Neural cell (in vitro differentiated cells): ENCODE results near the gene NCKAP1. TPM values are rescaled to one million over a fixed set of nuclear protein-coding genes. Genes with fewer than 3 reads are reported as not detected.
"Not testable (repeated sequence)": the region's sequence is repeated elsewhere in the genome, so short reads cannot be mapped to it uniquely, and the experiment has no call there.

ENCODE experiments used
- H2AFZ ChIP-seq: fragments of 200-600, 300-800 bp; sonication (generic), shearing (Covaris generic); 2 replicates; pipeline ENCODE4 v1.6.0; 2014; ENCODE audit warnings: low read depth, mild to moderate bottlenecking, antibody characterized with exemption, low read length, moderate library complexity
- H3F3A ChIP-seq: fragments of 200-600 bp; shearing (Covaris generic); 2 replicates; pipeline ENCODE4 v1.6.1; 2016; ENCODE audit warnings: mild to moderate bottlenecking, moderate library complexity, mixed read lengths, antibody characterized with exemption, low read length; ENCODE audit not compliant: insufficient read depth, poor library complexity, severe bottlenecking
- H3K27ac ChIP-seq: fragments of 200-600, 300-800 bp; sonication (generic), shearing (Covaris generic); 2 replicates; pipeline ENCODE4 v1.5.1; 2014; ENCODE audit warnings: mild to moderate bottlenecking, low read length, moderate library complexity
- H3K27me3 ChIP-seq: fragments of 300-800, 200-600 bp; sonication (generic), shearing (Covaris generic); 2 replicates; pipeline ENCODE4 v1.6.0; 2014; ENCODE audit warnings: mild to moderate bottlenecking, low read depth, low read length, moderate library complexity; ENCODE audit not compliant: insufficient read depth
- H3K36me3 ChIP-seq: fragments of 300-800, 200-600 bp; sonication (generic), shearing (Covaris generic); 2 replicates; pipeline ENCODE4 v1.5.1; 2014; ENCODE audit warnings: mild to moderate bottlenecking, antibody characterized with exemption, low read length, moderate library complexity; ENCODE audit not compliant: insufficient read depth
- H3K4me2 ChIP-seq: fragments of 300-800, 200-600 bp; sonication (generic), shearing (Covaris generic); 2 replicates; pipeline ENCODE4 v1.6.0; 2014; ENCODE audit warnings: mild to moderate bottlenecking, low read length
- H3K4me3 ChIP-seq: fragments of 300-800, 200-600 bp; sonication (generic), shearing (Covaris generic); 2 replicates; pipeline ENCODE4 v1.5.1; 2014; ENCODE audit warnings: mild to moderate bottlenecking, low read length, moderate library complexity
- H3K79me2 ChIP-seq: fragments of 200-600 bp; shearing (Covaris generic); replicated peaks from 2 replicates; pipeline ENCODE4 v1.6.0; 2014; ENCODE audit warnings: mild to moderate bottlenecking, low read length, moderate library complexity; ENCODE audit not compliant: insufficient read depth
- H3K9ac ChIP-seq: fragments of 300-800, 200-600 bp; sonication (generic), shearing (Covaris generic); 2 replicates; pipeline ENCODE4 v1.6.1; 2016; ENCODE audit warnings: mild to moderate bottlenecking, low read length, mixed read lengths
- H3K9me2 ChIP-seq: fragments of 200-600 bp; shearing (Covaris generic); 2 replicates; pipeline ENCODE4 v1.6.1; 2016; ENCODE audit warnings: mild to moderate bottlenecking, low read length, mixed read lengths; ENCODE audit not compliant: insufficient read depth
- H3K9me3 ChIP-seq: fragments of 200-600, 300-800 bp; sonication (generic), shearing (Covaris generic); 2 replicates; pipeline ENCODE4 v1.6.1; 2016; ENCODE audit warnings: mild to moderate bottlenecking, mixed run types, low read length, moderate library complexity, mixed read lengths
- H4K20me1 ChIP-seq: fragments of 200-600 bp; shearing (Covaris generic); 2 replicates; pipeline ENCODE4 v1.6.1; 2016; ENCODE audit warnings: mild to moderate bottlenecking, mixed run types; ENCODE audit not compliant: insufficient read depth
- EP300 ChIP-seq: fragments of 450-650 bp; conservative IDR thresholded peaks from 2 replicates; pipeline ENCODE4 v1.6.1; 2014; ENCODE audit warnings: antibody characterized with exemption, mild to moderate bottlenecking, moderate library complexity; ENCODE audit not compliant: poor library complexity, severe bottlenecking
- EZH2 ChIP-seq: fragments of 200-600, 300-800 bp; shearing (Covaris generic), sonication (generic); IDR thresholded peaks from 2 replicates; pipeline ENCODE4 v1.6.1; 2014; ENCODE audit warnings: antibody characterized with exemption, low read length, borderline replicate concordance, mild to moderate bottlenecking; ENCODE audit not compliant: insufficient read depth, poor library complexity, severe bottlenecking
- MXI1 ChIP-seq: fragments of 450-650 bp; conservative IDR thresholded peaks from 2 replicates; pipeline ENCODE4 v1.6.1; 2014; ENCODE audit warnings: antibody characterized with exemption, mild to moderate bottlenecking; ENCODE audit not compliant: poor library complexity, severe bottlenecking
- POLR2AphosphoS5 ChIP-seq: IDR thresholded peaks from 2 replicates; pipeline ENCODE4 v1.6.1; 2012
- RAD21 ChIP-seq: fragments of 450-650 bp; conservative IDR thresholded peaks from 2 replicates; pipeline ENCODE4 v1.6.1; 2014; ENCODE audit warnings: antibody characterized with exemption, mild to moderate bottlenecking, moderate library complexity
- SMC3 ChIP-seq: fragments of 450-650 bp; conservative IDR thresholded peaks from 2 replicates; pipeline ENCODE4 v1.6.1; 2014; ENCODE audit warnings: antibody characterized with exemption, mild to moderate bottlenecking, moderate library complexity; ENCODE audit not compliant: poor library complexity
- TAF1 ChIP-seq: IDR thresholded peaks from 2 replicates; pipeline ENCODE4 v1.6.1; 2012; ENCODE audit warnings: low read depth
- polyA plus RNA-seq: library from polyadenylated mRNA; depleted of rRNA; stranded (reverse); fragments of >200 nt; gene quantifications from 2 replicates; pipeline ENCODE4 v1.2.3, GENCODE V29; 2014
- TF ChIP-seq, protein P1 (sequence below): fragments of 450-650 bp; IDR thresholded peaks from 2 replicates; pipeline ENCODE4 v1.5.1; 2014; ENCODE audit warnings: antibody characterized with exemption, mild to moderate bottlenecking, moderate library complexity; ENCODE audit not compliant: poor library complexity, severe bottlenecking
- TF ChIP-seq, protein P2 (sequence below): IDR thresholded peaks from 2 replicates; pipeline ENCODE4 v1.6.1; 2012; ENCODE audit warnings: borderline replicate concordance

NCKAP1 gene
- polyA plus RNA-seq, 1 donor from 2014 or later, result 124 TPM

DNA sequence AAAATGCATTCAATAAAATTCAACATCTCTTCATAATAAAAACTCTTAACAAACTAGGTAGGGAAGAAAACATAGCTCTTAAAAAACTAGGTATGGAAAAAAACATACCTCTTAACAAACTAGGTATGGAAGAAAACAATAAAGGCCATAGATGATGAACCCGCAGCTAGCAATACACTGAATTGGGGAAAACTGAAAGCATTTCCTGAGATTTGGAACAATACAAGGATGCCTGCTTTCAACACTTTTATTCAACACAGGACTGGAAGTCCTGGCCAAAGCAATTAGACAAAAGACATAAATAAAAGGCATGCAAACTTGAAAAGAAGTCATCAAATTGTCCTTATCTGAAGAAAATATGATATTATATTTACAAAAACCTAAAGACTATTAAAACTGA, 67.8 kb downstream of the NCKAP1 start:
- Histone ChIP-seq H3F3A (no peaks in the 10 kb centered on the region), H3K27me3 (no peaks in the 10 kb centered on the region), H3K4me2 (no peak overlapping the region), H2AFZ (no peak overlapping the region), H3K9me3 (peaks cover 12% of the 10 kb centered on the region), H3K9me2 (no peaks in the 10 kb centered on the region), H3K4me3 (no peak overlapping the region), H3K79me2 (no peaks in the 10 kb centered on the region), H3K9ac (no peak overlapping the region), H3K27ac (no peak overlapping the region), H3K36me3 (peaks cover 9% of the 10 kb centered on the region), H4K20me1 (no peaks in the 10 kb centered on the region)
- no peak for TF ChIP-seq RAD21
- TF ChIP-seq MXI1, result no peak
- no peak for TF ChIP-seq EP300
- no peak for TF ChIP-seq TAF1
- TF ChIP-seq SMC3, result no peak

DNA sequence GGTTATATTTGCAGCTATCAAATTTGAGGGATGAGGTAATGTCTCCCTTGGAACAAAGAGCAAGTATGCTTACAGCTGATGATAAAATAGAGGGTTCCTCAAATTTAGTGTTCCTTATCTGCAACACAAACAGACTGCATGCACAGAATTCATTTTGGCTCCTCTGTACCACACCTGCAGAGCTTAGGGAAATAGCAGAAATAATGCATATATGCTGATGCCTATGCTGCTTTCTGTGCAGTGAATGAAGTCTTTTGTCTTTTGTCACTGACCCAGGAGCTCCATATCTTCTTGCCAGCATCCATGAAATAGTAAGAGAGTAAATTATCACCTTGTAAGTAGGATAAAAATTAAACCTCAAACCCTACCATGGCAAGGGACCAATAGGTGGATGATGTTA, 69.8 kb downstream of the NCKAP1 start:
- H3K9ac ChIP-seq, result no peak overlapping the region
- H3K4me2 ChIP-seq, result no peak overlapping the region
- no peak overlapping the region for H3K4me3 ChIP-seq
- H3F3A ChIP-seq, result no peaks in the 10 kb centered on the region
- H3K27ac ChIP-seq, result no peak overlapping the region
- peaks cover 12% of the 10 kb centered on the region for H3K9me3 ChIP-seq
- H4K20me1 ChIP-seq, result no peaks in the 10 kb centered on the region
- TF ChIP-seq POLR2AphosphoS5 (no peak), RAD21 (no peak), SMC3 (no peak), TAF1 (no peak), MXI1 (no peak), EZH2 (no peak), EP300 (no peak)
- TF ChIP-seq, protein P1, sequence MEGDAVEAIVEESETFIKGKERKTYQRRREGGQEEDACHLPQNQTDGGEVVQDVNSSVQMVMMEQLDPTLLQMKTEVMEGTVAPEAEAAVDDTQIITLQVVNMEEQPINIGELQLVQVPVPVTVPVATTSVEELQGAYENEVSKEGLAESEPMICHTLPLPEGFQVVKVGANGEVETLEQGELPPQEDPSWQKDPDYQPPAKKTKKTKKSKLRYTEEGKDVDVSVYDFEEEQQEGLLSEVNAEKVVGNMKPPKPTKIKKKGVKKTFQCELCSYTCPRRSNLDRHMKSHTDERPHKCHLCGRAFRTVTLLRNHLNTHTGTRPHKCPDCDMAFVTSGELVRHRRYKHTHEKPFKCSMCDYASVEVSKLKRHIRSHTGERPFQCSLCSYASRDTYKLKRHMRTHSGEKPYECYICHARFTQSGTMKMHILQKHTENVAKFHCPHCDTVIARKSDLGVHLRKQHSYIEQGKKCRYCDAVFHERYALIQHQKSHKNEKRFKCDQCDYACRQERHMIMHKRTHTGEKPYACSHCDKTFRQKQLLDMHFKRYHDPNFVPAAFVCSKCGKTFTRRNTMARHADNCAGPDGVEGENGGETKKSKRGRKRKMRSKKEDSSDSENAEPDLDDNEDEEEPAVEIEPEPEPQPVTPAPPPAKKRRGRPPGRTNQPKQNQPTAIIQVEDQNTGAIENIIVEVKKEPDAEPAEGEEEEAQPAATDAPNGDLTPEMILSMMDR, result no peak
- TF ChIP-seq, protein P2, sequence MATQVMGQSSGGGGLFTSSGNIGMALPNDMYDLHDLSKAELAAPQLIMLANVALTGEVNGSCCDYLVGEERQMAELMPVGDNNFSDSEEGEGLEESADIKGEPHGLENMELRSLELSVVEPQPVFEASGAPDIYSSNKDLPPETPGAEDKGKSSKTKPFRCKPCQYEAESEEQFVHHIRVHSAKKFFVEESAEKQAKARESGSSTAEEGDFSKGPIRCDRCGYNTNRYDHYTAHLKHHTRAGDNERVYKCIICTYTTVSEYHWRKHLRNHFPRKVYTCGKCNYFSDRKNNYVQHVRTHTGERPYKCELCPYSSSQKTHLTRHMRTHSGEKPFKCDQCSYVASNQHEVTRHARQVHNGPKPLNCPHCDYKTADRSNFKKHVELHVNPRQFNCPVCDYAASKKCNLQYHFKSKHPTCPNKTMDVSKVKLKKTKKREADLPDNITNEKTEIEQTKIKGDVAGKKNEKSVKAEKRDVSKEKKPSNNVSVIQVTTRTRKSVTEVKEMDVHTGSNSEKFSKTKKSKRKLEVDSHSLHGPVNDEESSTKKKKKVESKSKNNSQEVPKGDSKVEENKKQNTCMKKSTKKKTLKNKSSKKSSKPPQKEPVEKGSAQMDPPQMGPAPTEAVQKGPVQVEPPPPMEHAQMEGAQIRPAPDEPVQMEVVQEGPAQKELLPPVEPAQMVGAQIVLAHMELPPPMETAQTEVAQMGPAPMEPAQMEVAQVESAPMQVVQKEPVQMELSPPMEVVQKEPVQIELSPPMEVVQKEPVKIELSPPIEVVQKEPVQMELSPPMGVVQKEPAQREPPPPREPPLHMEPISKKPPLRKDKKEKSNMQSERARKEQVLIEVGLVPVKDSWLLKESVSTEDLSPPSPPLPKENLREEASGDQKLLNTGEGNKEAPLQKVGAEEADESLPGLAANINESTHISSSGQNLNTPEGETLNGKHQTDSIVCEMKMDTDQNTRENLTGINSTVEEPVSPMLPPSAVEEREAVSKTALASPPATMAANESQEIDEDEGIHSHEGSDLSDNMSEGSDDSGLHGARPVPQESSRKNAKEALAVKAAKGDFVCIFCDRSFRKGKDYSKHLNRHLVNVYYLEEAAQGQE, result no peak
- H3K9me2 ChIP-seq, result no peaks in the 10 kb centered on the region
- no peaks in the 10 kb centered on the region for H3K27me3 ChIP-seq
- H3K36me3 ChIP-seq, result peaks cover 9% of the 10 kb centered on the region
- no peaks in the 10 kb centered on the region for H3K79me2 ChIP-seq
- H2AFZ ChIP-seq, result no peak overlapping the region

DNA sequence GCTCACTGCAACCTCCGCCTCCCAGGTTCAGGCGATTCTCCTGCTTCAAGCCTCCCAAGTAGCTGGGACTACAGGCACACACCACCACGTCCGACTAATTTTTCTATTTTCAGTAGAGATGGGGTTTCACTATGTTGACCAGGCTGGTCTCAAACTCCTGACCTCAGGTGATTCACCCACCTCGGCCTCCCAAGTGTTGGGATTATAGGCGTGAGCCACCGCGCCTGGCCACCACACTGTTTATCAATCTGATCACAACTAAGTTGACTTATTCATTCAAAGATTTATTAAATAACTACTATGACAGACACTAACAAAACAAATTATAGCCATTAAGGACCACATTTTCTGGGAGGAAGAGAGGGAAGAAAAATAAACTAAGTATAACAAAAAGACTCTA, 71.9 kb downstream of the NCKAP1 start:
- not testable (repeated sequence) for H3F3A ChIP-seq, H3K27me3 ChIP-seq, H2AFZ ChIP-seq, H4K20me1 ChIP-seq, H3K9me2 ChIP-seq, H3K79me2 ChIP-seq, H3K9ac ChIP-seq, H3K4me3 ChIP-seq, H3K36me3 ChIP-seq, H3K4me2 ChIP-seq, H3K27ac ChIP-seq, H3K9me3 ChIP-seq
